Measurements from ENCODE around the gene BMPR1B. TPM values are rescaled to one million over a fixed set of nuclear protein-coding genes. Genes with fewer than 3 reads are reported as not detected.

Gene BMPR1B
- total and polyA plus RNA-seq, 2 donors (not counting 1 experiment from before 2014, with no cell fraction given) = not detected

DNA sequence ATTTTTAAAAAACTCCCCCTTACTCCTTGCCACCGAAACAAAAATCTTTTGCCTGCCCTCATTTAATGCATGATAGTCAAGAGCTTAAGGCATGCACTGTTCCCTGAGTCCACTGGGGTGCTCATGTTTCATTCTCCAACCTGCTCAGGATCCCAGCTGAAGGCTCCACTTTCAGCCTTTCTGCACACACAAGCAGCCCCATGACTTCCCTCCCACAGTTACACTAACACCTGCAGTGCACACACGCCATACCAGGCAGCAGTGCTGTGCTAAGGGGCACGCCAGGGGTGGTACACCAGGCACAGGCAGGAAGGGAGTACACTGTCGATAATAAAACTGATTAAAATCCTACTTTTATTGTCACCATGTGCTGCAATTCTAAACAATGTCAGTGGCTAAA lies 385.2 kb downstream of the BMPR1B start:
- no peak overlapping the region for H3K27ac Mint-ChIP-seq
- Histone ChIP-seq H3K4me3 (ENCODE audit: control extremely low read depth in 1 of 5, extremely low read depth in 1 of 5, insufficient read depth in 1 of 5, low read depth in 2 of 5, low read length in 4 of 5) (no peak overlapping the region), H3K27me3 (replicated peaks in 1 of 4; ENCODE audit: control extremely low read depth in 1 of 4, control insufficient read depth in 3 of 4, insufficient read depth in 4 of 4, low read length in 3 of 4) (no peaks in the 10 kb centered on the region), H3K27ac (ENCODE audit: low read length in 2 of 2) (no peak overlapping the region), H3K9me3 (ENCODE audit: control extremely low read depth in 1 of 3, control insufficient read depth in 2 of 3, insufficient read depth in 1 of 3, low read length in 2 of 3) (peaks cover 0 to 7% (median 0%) of the 10 kb centered on the region in 3 donors), H3K4me1 (ENCODE audit: control insufficient read depth in 2 of 2, insufficient read depth in 2 of 2, low read length in 2 of 2) (no peaks in the 10 kb centered on the region), H3K4me2 (replicated peaks; ENCODE audit: low read depth, low read length, poor library complexity, severe bottlenecking) (no peak overlapping the region), H3K9ac (ENCODE audit: low read length) (no peak overlapping the region), H4K20me1 (ENCODE audit: control insufficient read depth, insufficient read depth, low read length, poor library complexity, severe bottlenecking) (no peaks in the 10 kb centered on the region), H3K36me3 (replicated peaks in 1 of 2; ENCODE audit: control extremely low read depth in 1 of 2, control insufficient read depth in 1 of 2, extremely low read depth in 1 of 2, insufficient read depth in 2 of 2, low read length in 1 of 2) (no peaks in the 10 kb centered on the region), H3K79me2 (ENCODE audit: control insufficient read depth, insufficient read depth, low read length) (no peaks in the 10 kb centered on the region), H2AFZ (ENCODE audit: insufficient read depth, low read depth, low read length, poor library complexity, severe bottlenecking) (no peak overlapping the region)
- no peaks in the 10 kb centered on the region for H3K4me1 Mint-ChIP-seq
- peaks cover 3% of the 10 kb centered on the region for H3K27me3 Mint-ChIP-seq
- WGBS (ENCODE audit: insufficient coverage) = 95% methylated on average over 4 of the region's 4 CpGs
- no peak for TF ChIP-seq EZH2 (IDR thresholded peaks at IDR 0.05; ENCODE audit: borderline replicate concordance, insufficient read depth, low read depth, low read length, poor library complexity, severe bottlenecking)
- TF ChIP-seq CTCF (IDR thresholded peaks at IDR 0.05) = no peak
- ATAC-seq (ENCODE audit: low read depth) = no peak
- DNase-seq = no peak
- intact Hi-C loops (cut with micrococcal nuclease) = no loop called here
- H3K9me3 Mint-ChIP-seq (ENCODE audit: insufficient read depth) = no peaks in the 10 kb centered on the region
- no peak overlapping the region for H3K4me3 Mint-ChIP-seq
- ChIA-PET CTCF (no interaction called here), POLR2A (no interaction called here)

DNA sequence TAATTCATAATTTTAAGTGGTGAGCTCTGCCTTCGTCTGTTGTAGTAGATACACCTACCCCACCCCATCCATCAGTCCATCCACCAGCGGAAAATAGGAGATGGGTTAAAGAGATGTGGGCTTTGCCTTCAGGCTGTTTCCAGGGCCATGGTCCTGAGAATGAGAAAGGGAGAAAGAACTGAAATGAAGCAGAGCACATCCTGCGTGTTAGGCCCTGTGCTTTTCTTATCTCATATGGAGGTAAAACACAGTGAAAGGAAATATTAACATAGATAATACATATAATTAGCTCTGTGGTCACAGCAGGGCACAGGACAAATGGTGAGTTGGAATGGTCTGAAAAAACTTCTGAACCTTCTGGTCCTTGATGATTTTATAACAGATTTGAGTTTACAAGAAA lies 393.5 kb downstream of the BMPR1B start:
- H3K4me1 ChIP-seq (ENCODE audit: control insufficient read depth in 2 of 2, insufficient read depth in 2 of 2, low read length in 2 of 2) = no peaks in the 10 kb centered on the region
- no peak overlapping the region for H3K4me2 ChIP-seq (replicated peaks; ENCODE audit: low read depth, low read length, poor library complexity, severe bottlenecking)
- no peak overlapping the region for H3K27ac ChIP-seq (ENCODE audit: low read length in 2 of 2)
- TF ChIP-seq CTCF (IDR thresholded peaks at IDR 0.05) = no peak
- no peak for TF ChIP-seq EZH2 (IDR thresholded peaks at IDR 0.05; ENCODE audit: borderline replicate concordance, insufficient read depth, low read depth, low read length, poor library complexity, severe bottlenecking)
- intact Hi-C loops (cut with micrococcal nuclease) = no loop called here
- CTCF ChIA-PET = no interaction called here
- H4K20me1 ChIP-seq (ENCODE audit: control insufficient read depth, insufficient read depth, low read length, poor library complexity, severe bottlenecking) = no peaks in the 10 kb centered on the region
- no peak overlapping the region for H3K9ac ChIP-seq (ENCODE audit: low read length)
- no peaks in the 10 kb centered on the region for H3K79me2 ChIP-seq (ENCODE audit: control insufficient read depth, insufficient read depth, low read length)
- no peaks in the 10 kb centered on the region for H3K9me3 Mint-ChIP-seq (ENCODE audit: insufficient read depth)
- H3K4me3 ChIP-seq (ENCODE audit: control extremely low read depth in 1 of 5, extremely low read depth in 1 of 5, insufficient read depth in 1 of 5, low read depth in 2 of 5, low read length in 4 of 5) = no peak overlapping the region
- H3K27me3 ChIP-seq (replicated peaks in 1 of 4; ENCODE audit: control extremely low read depth in 1 of 4, control insufficient read depth in 3 of 4, insufficient read depth in 4 of 4, low read length in 3 of 4) = no peaks in the 10 kb centered on the region
- no peaks in the 10 kb centered on the region for H3K36me3 ChIP-seq (replicated peaks in 1 of 2; ENCODE audit: control extremely low read depth in 1 of 2, control insufficient read depth in 1 of 2, extremely low read depth in 1 of 2, insufficient read depth in 2 of 2, low read length in 1 of 2)
- ATAC-seq (ENCODE audit: low read depth) = no peak
- no peaks in the 10 kb centered on the region for H3K27me3 Mint-ChIP-seq
- no peak overlapping the region for H3K27ac Mint-ChIP-seq
- POLR2A ChIA-PET = no interaction called here
- no peak overlapping the region for H2AFZ ChIP-seq (ENCODE audit: insufficient read depth, low read depth, low read length, poor library complexity, severe bottlenecking)
- DNase-seq = no peak
- no CpG with 5 or more reads among the region's 3 CpGs for WGBS (ENCODE audit: insufficient coverage)
- H3K9me3 ChIP-seq (ENCODE audit: control extremely low read depth in 1 of 3, control insufficient read depth in 2 of 3, insufficient read depth in 1 of 3, low read length in 2 of 3) = no peaks in the 10 kb centered on the region
- H3K4me3 Mint-ChIP-seq = no peak overlapping the region
- H3K4me1 Mint-ChIP-seq = no peaks in the 10 kb centered on the region
